ENCODE results near the gene SLC40A1. TPM values are rescaled to one million over a fixed set of nuclear protein-coding genes. Genes with fewer than 3 reads are reported as not detected.

Gene SLC40A1
- total RNA-seq, 2 donors from 2014 or later = 43.6 to 183 TPM

DNA sequence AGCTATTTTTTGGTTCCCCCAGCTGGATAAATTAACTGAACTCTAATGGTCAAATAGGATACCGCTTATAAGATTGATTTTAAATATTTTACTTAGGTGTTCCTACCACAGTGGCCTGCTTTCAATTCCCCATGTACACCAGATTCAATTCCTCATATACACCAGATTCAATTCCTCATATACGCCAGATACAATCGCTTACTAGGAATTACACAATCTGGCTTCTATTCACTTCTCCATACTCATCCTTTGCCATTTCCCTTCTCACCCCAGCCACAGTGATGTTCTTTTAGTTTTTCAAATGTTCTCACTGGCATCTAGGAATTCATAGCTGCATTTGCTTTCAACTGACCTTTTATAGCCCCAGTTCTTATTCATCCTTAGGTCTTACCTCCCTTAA, 66.5 kb downstream of the SLC40A1 start:
- Histone ChIP-seq H3K4me1 (no peaks in the 10 kb centered on the region), H3K9me3 (no peaks in the 10 kb centered on the region), H3K9ac (ENCODE audit: low read depth in 2 of 2, low read length in 2 of 2) (no peak overlapping the region), H3K36me3 (no peaks in the 10 kb centered on the region), H3K27ac (no peak overlapping the region), H3K27me3 (no peaks in the 10 kb centered on the region), H3K4me3 (no peak overlapping the region)
- intact Hi-C loops (cut with DNase I) = no loop called here
- TF ChIP-seq, protein P1, sequence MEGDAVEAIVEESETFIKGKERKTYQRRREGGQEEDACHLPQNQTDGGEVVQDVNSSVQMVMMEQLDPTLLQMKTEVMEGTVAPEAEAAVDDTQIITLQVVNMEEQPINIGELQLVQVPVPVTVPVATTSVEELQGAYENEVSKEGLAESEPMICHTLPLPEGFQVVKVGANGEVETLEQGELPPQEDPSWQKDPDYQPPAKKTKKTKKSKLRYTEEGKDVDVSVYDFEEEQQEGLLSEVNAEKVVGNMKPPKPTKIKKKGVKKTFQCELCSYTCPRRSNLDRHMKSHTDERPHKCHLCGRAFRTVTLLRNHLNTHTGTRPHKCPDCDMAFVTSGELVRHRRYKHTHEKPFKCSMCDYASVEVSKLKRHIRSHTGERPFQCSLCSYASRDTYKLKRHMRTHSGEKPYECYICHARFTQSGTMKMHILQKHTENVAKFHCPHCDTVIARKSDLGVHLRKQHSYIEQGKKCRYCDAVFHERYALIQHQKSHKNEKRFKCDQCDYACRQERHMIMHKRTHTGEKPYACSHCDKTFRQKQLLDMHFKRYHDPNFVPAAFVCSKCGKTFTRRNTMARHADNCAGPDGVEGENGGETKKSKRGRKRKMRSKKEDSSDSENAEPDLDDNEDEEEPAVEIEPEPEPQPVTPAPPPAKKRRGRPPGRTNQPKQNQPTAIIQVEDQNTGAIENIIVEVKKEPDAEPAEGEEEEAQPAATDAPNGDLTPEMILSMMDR (IDR thresholded peaks at IDR 0.05) = no peak
- DNase-seq = no peak

DNA sequence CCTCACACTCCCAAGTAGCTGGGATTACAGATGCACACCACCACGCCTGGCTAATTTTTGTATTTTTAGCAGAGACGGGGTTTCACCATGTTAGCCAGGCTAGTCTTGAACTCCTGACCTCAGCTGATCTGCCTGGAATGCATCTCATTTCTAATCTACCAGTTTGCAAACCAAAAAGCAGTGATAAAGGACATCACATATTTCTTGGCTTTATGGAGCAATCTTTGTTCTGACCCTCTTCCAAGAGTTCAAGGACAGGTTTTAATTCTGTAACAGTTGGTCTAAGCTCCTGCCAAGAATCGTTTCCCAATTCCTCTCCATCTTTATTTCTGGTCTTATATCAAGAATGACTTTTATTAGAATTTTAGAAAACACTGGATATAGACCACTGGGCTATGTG, 67.7 kb downstream of the SLC40A1 start:
- Histone ChIP-seq H3K9me3 (no peaks in the 10 kb centered on the region), H3K36me3 (no peaks in the 10 kb centered on the region), H3K27ac (no peak overlapping the region), H3K4me3 (no peak overlapping the region), H3K27me3 (no peaks in the 10 kb centered on the region), H3K9ac (ENCODE audit: low read depth in 2 of 2, low read length in 2 of 2) (no peak overlapping the region), H3K4me1 (no peaks in the 10 kb centered on the region)
- intact Hi-C loops (cut with DNase I) = no loop called here
- no peak for DNase-seq
- TF ChIP-seq, protein P1 (IDR thresholded peaks at IDR 0.05) = no peak

DNA sequence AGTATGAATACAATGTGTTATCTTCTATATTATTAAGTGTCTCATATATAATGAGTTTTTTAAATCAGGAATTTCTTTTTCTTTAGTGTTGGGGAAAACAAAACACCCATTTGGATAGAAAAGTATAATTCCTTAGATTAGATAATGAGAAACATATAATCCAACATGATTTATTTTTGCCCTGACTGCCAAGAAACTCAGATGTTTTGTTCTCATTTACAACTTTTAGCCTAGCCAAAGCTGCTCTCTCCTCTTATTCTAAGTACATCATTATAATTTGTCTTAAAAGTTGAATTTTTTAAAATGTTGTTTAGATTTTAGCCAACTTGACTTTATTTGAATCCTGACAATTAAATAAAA, 68.6 kb downstream of the SLC40A1 start:
- H3K9ac ChIP-seq (ENCODE audit: low read depth in 2 of 2, low read length in 2 of 2) = no peak overlapping the region
- intact Hi-C loops (cut with DNase I) = no loop called here
- no peaks in the 10 kb centered on the region for H3K27me3 ChIP-seq
- H3K27ac ChIP-seq = no peak overlapping the region
- no peaks in the 10 kb centered on the region for H3K36me3 ChIP-seq
- TF ChIP-seq, protein P1 (IDR thresholded peaks at IDR 0.05) = no peak
- H3K4me3 ChIP-seq = no peak overlapping the region
- no peaks in the 10 kb centered on the region for H3K4me1 ChIP-seq
- DNase-seq = no peak
- no peaks in the 10 kb centered on the region for H3K9me3 ChIP-seq

DNA sequence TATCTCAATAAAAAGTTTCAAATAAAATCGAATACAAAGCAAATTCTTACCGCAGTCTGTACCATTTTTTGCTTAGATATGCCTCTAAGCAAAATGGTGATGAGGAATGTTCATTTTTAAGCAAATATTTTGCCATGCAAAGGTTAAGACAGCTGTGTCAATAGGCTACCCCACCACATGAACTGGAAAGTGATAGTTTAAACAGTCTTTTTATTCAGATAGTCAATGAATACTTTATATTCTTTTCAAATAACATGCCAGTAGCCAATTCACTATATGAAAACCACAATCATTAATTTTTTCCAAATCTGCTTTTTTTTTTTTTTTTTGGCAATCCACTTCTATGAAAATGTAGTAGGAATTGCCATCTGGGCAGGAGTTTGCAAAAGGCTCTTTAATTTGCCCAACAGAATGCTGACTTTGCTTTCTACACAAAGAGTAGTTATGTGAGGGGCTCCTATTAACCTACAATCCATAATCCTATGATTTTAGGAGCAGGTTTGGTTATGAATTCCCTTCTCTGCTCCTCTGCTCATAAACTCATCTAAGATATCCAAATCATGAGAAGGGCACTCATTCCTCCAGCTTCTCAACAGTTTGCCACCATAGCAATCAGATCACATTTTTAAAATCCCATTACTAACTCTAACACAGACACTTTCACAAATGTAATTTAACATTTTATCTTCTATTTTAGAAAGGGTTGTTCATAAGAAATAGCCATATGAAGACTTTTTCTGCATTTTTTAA, 69.2 kb downstream of the SLC40A1 start:
- TF ChIP-seq, protein P1 (IDR thresholded peaks at IDR 0.05) = no peak
- H3K27ac ChIP-seq = no peak overlapping the region
- no peak for DNase-seq

More for the DNA sequence above, 69.2 kb downstream of the SLC40A1 start:
- H3K4me1 ChIP-seq = no peaks in the 10 kb centered on the region
- intact Hi-C loops (cut with DNase I) = no loop called here
- H3K36me3 ChIP-seq = no peaks in the 10 kb centered on the region
- no peaks in the 10 kb centered on the region for H3K9me3 ChIP-seq
- H3K4me3 ChIP-seq = no peak overlapping the region
- H3K9ac ChIP-seq (ENCODE audit: low read depth in 2 of 2, low read length in 2 of 2) = no peak overlapping the region
- no peaks in the 10 kb centered on the region for H3K27me3 ChIP-seq

Other genes starting within 250 kb of the SLC40A1 start
- gene WDR75, start 139.3 kb downstream of the SLC40A1 start, total RNA-seq = 10 to 100 TPM; 19.0 to 21.4 TPM
- gene ASNSD1, start 80.7 kb upstream of the SLC40A1 start, total RNA-seq = 10 to 100 TPM; 24.4 to 28.1 TPM
- 1 to 10 TPM; 6.0 to 6.7 TPM for gene ANKAR, start 93.9 kb upstream of the SLC40A1 start, total RNA-seq
- 1 to 10 TPM; 2.1 to 6.5 TPM for gene OSGEPL1, start 182.0 kb upstream of the SLC40A1 start, total RNA-seq
- 10 to 100 TPM; 28.2 to 32.4 TPM for gene ORMDL1, start 203.6 kb upstream of the SLC40A1 start, total RNA-seq
- 10 to 100 TPM; 11.2 to 14.3 TPM for gene PMS1, start 203.7 kb upstream of the SLC40A1 start, total RNA-seq